IgD-negative memory B cell (primary cell): ENCODE measurements around the gene SESN2. TPM values are rescaled to one million over a fixed set of nuclear protein-coding genes. Genes with fewer than 3 reads are reported as not detected.
"Not testable (repeated sequence)": the region's sequence is repeated elsewhere in the genome, so short reads cannot be mapped to it uniquely, and the experiment has no call there.

Source experiments
- H3K27ac Mint-ChIP-seq, 3 donors: one replicate each; pipeline ENCODE4 v1.8.0; 2020 to 2022; ENCODE audit warnings: mild to moderate bottlenecking in 3 of 3, mixed read lengths in 3 of 3, moderate library complexity in 1 of 3
- H3K27me3 Mint-ChIP-seq: one replicate; pipeline ENCODE4 v1.8.0; 2021; ENCODE audit warnings: mixed read lengths
- H3K36me3 Mint-ChIP-seq: one replicate; pipeline ENCODE4 v1.8.0; 2020; ENCODE audit warnings: mild to moderate bottlenecking, mixed read lengths
- H3K4me1 Mint-ChIP-seq, 3 donors: one replicate each; pipeline ENCODE4 v1.8.0; 2020 to 2022; ENCODE audit warnings: mixed read lengths in 3 of 3, mild to moderate bottlenecking in 1 of 3
- H3K4me3 Mint-ChIP-seq, 4 donors: one replicate each; pipeline ENCODE4 v1.8.0; 2020 to 2022; ENCODE audit warnings: mild to moderate bottlenecking in 4 of 4, mixed read lengths in 4 of 4, moderate library complexity in 3 of 4
- H3K9me3 Mint-ChIP-seq, 3 donors: one replicate each; pipeline ENCODE4 v1.8.0; 2020 to 2021; ENCODE audit warnings: mixed read lengths in 3 of 3, mild to moderate bottlenecking in 1 of 3
- polyA plus RNA-seq: library from polyadenylated mRNA; unstranded; fragments of 300-500 nt; fragmentation: Illumina TruSeq; gene quantifications from one replicate; pipeline ENCODE4 v1.2.3, GENCODE V29; 2021

Gene SESN2
- polyA plus RNA-seq, 1 donor from 2014 or later: 5.9 TPM

DNA sequence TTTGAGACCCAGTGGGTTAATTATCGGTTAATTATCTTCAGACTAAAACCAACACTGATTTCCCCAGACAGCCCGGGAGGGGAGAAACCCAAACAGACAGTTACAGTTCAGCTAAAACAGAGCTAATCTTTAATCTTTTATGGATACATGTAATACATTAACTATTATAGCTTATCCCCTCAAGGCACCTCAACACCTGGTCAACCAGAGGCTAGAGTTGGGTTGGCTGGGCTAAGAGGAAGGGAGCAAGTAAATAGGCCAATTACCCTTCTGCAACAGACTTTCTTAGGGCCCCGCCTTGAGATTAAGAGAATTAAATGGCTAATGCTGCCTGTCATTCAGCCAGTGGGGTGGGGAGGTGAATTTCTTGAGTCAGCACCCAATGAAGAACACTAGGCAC lies 62.9 kb downstream of the SESN2 start:
- Mint-ChIP-seq H3K9me3 (no peaks in the 10 kb centered on the region), H3K4me1 (peaks cover 7 to 8% (median 8%) of the 10 kb centered on the region in 3 donors), H3K36me3 (peaks cover 2% of the 10 kb centered on the region), H3K4me3 (no peak overlapping the region), H3K27ac (no peak overlapping the region), H3K27me3 (no peaks in the 10 kb centered on the region)

GRCh38 chr1:28323720-28324119 lies 64.4 kb downstream of the SESN2 start:
- Mint-ChIP-seq H3K27me3 (peaks cover under 1% of the 10 kb centered on the region), H3K4me3 (peak overlapping the region in 1 of 4 donors; percentile 18), H3K4me1 (peaks cover 12 to 18% (median 15%) of the 10 kb centered on the region in 3 donors), H3K27ac (peak overlapping the region in 1 of 3 donors; percentile 37), H3K36me3 (peaks cover 4% of the 10 kb centered on the region), H3K9me3 (no peaks in the 10 kb centered on the region)

DNA sequence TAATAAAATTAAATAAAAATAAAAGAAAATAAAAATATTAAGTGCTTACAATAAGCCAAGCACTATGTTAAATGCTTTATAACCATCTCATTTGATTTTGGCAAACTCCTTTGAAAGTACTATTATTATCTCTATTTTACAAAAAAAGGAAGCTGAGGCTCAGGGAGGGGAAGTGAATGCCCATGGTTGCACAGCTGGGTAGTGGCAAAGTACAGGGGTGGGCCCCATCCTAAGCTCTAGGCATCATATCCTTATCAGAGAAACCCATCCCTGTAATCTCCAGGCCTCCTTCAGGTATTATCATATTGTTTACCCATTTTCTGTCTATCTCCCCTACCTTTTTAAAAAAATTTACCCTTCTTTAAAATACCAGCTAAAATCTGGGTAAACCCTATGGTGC lies 67.2 kb downstream of the SESN2 start:
- H3K36me3 Mint-ChIP-seq: peaks cover 6% of the 10 kb centered on the region
- no peaks in the 10 kb centered on the region for H3K9me3 Mint-ChIP-seq
- peak overlapping the region; percentile 18 to 100 (median 96) for H3K27ac Mint-ChIP-seq
- peaks cover 2% of the 10 kb centered on the region for H3K27me3 Mint-ChIP-seq
- H3K4me1 Mint-ChIP-seq: peaks cover 21 to 26% (median 25%) of the 10 kb centered on the region in 3 donors
- peak overlapping the region in 2 of 4 donors; percentile 65 to 98 for H3K4me3 Mint-ChIP-seq

- peaks cover 21 to 26% (median 25%) of the 10 kb centered on the region in 3 donors for H3K4me1 Mint-ChIP-seq
- peak overlapping the region in 3 of 4 donors; percentile 89 to 99 (median 98) for H3K4me3 Mint-ChIP-seq
- no peaks in the 10 kb centered on the region for H3K9me3 Mint-ChIP-seq
- peak overlapping the region; percentile 82 to 100 (median 96) for H3K27ac Mint-ChIP-seq
- H3K27me3 Mint-ChIP-seq: peaks cover 2% of the 10 kb centered on the region
- peaks cover 6% of the 10 kb centered on the region for H3K36me3 Mint-ChIP-seq
Measured at GRCh38 chr1:28326984-28327383, 67.7 kb downstream of the SESN2 start.

DNA sequence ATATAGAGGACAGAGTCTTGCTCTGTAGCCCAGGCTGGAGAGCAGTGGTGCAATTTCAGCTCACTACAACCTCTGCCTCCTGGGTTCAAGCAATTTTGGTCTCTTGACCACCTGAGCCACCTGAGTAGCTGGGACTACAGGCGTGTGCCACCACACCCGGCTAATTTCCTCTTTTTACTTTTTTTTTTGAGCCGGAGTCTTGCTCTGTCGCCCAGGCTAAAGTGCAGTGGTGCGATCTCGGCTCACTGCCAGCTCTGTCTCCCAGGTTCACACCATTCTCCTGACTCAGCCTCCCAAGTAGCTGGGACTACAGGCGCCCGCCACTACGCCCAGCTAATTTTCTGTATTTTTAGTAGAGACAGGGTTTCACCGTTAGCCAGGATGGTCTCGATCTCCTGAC lies 68.1 kb downstream of the SESN2 start:
- H3K27ac Mint-ChIP-seq: peak overlapping the region; percentile 82 to 100 (median 96)
- peaks cover 24 to 29% (median 25%) of the 10 kb centered on the region in 3 donors for H3K4me1 Mint-ChIP-seq
- H3K9me3 Mint-ChIP-seq, H3K36me3 Mint-ChIP-seq, H3K27me3 Mint-ChIP-seq: not testable (repeated sequence)
- H3K4me3 Mint-ChIP-seq: peak overlapping the region; percentile 89 to 99 (median 97)

- Mint-ChIP-seq H3K36me3 (peaks cover 12% of the 10 kb centered on the region), H3K27ac (peak overlapping the region; percentile 96 to 100 (median 100)), H3K9me3 (peaks cover 0 to 1% (median 0%) of the 10 kb centered on the region in 3 donors), H3K4me1 (peaks cover 29 to 35% (median 31%) of the 10 kb centered on the region in 3 donors), H3K27me3 (peaks cover 2% of the 10 kb centered on the region), H3K4me3 (peak overlapping the region; percentile 89 to 99 (median 97))
Measured at GRCh38 chr1:28328228-28328648, 68.9 kb downstream of the SESN2 start.

DNA sequence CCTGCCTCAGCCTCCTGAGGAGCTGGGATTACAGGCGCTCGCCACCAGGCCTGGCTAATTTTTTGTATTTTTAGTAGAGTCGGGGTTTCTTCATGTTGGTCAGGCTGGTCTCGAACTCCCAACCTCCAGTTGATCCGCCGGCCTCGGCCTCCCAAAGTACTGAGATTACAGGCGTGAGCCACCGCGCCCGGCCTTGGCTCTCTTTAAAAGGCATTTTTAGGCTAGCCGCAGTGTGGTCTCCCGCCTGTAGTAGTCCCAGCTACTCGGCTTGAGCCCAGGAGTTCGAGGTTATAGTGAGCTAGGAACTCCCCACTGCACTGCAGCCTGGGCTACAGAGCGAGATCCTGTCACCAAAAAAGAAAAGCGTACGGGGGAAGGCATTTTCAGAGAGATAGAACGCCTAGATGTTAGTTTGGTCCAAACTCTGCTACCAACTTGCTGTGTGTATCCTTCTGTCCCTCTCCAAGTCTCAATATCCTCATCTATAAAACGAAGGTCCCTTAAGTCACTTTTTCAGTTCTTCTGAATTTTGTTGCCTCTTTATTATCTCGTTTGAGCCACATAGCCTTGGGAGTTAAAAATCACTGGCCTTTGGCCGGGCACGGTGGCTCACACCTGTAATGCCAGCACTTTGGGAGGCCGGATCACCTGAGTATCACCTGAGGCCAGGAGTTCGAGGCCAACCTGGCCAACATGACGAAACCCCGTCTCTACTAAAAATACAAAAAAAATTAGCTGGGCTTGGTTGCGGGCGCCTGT lies 70.3 kb downstream of the SESN2 start:
- Mint-ChIP-seq H3K27ac (peak overlapping the region; percentile 96 to 100 (median 100)), H3K4me1 (peaks cover 29 to 35% (median 31%) of the 10 kb centered on the region in 3 donors), H3K27me3 (peaks cover 2% of the 10 kb centered on the region), H3K4me3 (peak overlapping the region; percentile 89 to 99 (median 97)), H3K9me3 (peaks cover 0 to 1% (median 0%) of the 10 kb centered on the region in 3 donors), H3K36me3 (peaks cover 13% of the 10 kb centered on the region)

Other genes with a start within 250 kb of the SESN2 start
- 5.8 TPM for gene EYA3, start 170.9 kb upstream of the SESN2 start, polyA plus RNA-seq
- 14.6 TPM for gene PTAFR, start 82.8 kb upstream of the SESN2 start, polyA plus RNA-seq
- gene DNAJC8, start 26.5 kb upstream of the SESN2 start, polyA plus RNA-seq: 134 TPM
- gene ATP5IF1, start 23.4 kb upstream of the SESN2 start, polyA plus RNA-seq: 446 TPM
- 12.6 TPM for gene MED18, start 69.5 kb downstream of the SESN2 start, polyA plus RNA-seq
- gene PHACTR4, start 110.2 kb downstream of the SESN2 start, polyA plus RNA-seq: 18.5 TPM
- 13.3 TPM for gene RCC1, start 246.5 kb downstream of the SESN2 start, polyA plus RNA-seq